SK-N-SH (cell line): ENCODE measurements around the gene RAPGEF4.

ENCODE experiments used
- CHD2 ChIP-seq: fragments of 150-350 bp; IDR thresholded peaks from 2 replicates; pipeline ENCODE4 v1.6.1; 2018; ENCODE audit warnings: low read length; ENCODE audit not compliant: partially characterized antibody
- EP300 ChIP-seq, 2 experiments: IDR thresholded peaks; 2 replicates each; pipeline versions ENCODE4 v1.4.0 to v1.6.1; 2012; ENCODE audit warnings: borderline replicate concordance in 1 of 2, low read depth in 1 of 2, low read length in 1 of 2
- EZH2phosphoT487 ChIP-seq: fragments of 200-600 bp; sonication (generic); IDR thresholded peaks from 2 replicates; pipeline ENCODE4 v1.6.1; 2017; ENCODE audit warnings: low read depth, mixed run types, mild to moderate bottlenecking, antibody characterized with exemption, moderate library complexity, borderline replicate concordance
- GABPA ChIP-seq: IDR thresholded peaks from 2 replicates; pipeline ENCODE4 v1.4.0; 2012; ENCODE audit warnings: low read depth, mild to moderate bottlenecking
- JUND ChIP-seq: IDR thresholded peaks from 2 replicates; pipeline ENCODE4 v1.4.0; 2012
- MXI1 ChIP-seq: IDR thresholded peaks from 2 replicates; pipeline ENCODE4 v1.6.1; 2012; ENCODE audit warnings: mild to moderate bottlenecking, low read depth, low read length, improper control_type of control experiment
- NFIC ChIP-seq: IDR thresholded peaks from 2 replicates; pipeline ENCODE4 v1.4.0; 2012; ENCODE audit warnings: borderline replicate concordance
- POLR2AphosphoS5 ChIP-seq: IDR thresholded peaks from 2 replicates; pipeline ENCODE4 v1.6.1; 2012; ENCODE audit warnings: low read depth, low read length
- RAD21 ChIP-seq: IDR thresholded peaks from 2 replicates; pipeline ENCODE4 v1.6.1; 2012; ENCODE audit warnings: mild to moderate bottlenecking, low read length
- RFX5 ChIP-seq: IDR thresholded peaks from 2 replicates; pipeline ENCODE4 v1.6.1; 2012; ENCODE audit warnings: mild to moderate bottlenecking, improper control_type of control experiment, low read length
- TAF1 ChIP-seq: IDR thresholded peaks from 2 replicates; pipeline ENCODE4 v1.6.1; 2012; ENCODE audit warnings: low read depth, mild to moderate bottlenecking, low read length, moderate library complexity, borderline replicate concordance
- TF ChIP-seq, protein P1 (sequence below): fragments of 200-600 bp; sonication (generic); IDR thresholded peaks from 2 replicates; pipeline ENCODE4 v1.6.1; 2017; ENCODE audit warnings: antibody characterized with exemption, mild to moderate bottlenecking, moderate library complexity
- TF ChIP-seq, protein P2 (sequence below): IDR thresholded peaks from 2 replicates; pipeline ENCODE4 v1.6.1; 2012; ENCODE audit warnings: mild to moderate bottlenecking, low read depth, low read length, moderate library complexity
- TF ChIP-seq, protein P3 (sequence below): IDR thresholded peaks from 2 replicates; pipeline ENCODE4 v1.4.0; 2012; ENCODE audit warnings: low read depth

DNA sequence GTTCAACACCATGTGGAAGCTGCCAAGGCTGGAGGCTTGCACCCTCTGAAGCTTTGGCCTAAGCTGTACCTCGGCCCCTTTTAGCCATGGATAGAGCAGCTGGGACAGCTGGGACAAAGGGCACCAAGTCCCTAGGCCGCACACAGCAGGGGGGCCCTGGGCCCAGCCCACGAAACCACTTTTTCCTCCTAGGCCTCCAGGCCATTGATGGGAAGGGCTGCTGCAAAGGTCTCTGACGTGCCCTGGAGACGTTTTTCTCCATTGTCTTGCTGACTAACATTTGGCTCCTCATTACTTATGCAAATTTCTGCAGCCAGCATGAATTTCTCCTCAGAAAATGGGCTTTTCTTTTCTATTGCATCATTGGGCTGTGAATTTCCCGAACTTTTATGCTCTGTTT is 13.7 kb downstream of the RAPGEF4 start:
- TF ChIP-seq POLR2AphosphoS5: no peak
- TF ChIP-seq, protein P1, sequence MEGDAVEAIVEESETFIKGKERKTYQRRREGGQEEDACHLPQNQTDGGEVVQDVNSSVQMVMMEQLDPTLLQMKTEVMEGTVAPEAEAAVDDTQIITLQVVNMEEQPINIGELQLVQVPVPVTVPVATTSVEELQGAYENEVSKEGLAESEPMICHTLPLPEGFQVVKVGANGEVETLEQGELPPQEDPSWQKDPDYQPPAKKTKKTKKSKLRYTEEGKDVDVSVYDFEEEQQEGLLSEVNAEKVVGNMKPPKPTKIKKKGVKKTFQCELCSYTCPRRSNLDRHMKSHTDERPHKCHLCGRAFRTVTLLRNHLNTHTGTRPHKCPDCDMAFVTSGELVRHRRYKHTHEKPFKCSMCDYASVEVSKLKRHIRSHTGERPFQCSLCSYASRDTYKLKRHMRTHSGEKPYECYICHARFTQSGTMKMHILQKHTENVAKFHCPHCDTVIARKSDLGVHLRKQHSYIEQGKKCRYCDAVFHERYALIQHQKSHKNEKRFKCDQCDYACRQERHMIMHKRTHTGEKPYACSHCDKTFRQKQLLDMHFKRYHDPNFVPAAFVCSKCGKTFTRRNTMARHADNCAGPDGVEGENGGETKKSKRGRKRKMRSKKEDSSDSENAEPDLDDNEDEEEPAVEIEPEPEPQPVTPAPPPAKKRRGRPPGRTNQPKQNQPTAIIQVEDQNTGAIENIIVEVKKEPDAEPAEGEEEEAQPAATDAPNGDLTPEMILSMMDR: no peak
- TF ChIP-seq GABPA: no peak
- no peak for TF ChIP-seq MXI1
- TF ChIP-seq NFIC: no peak
- TF ChIP-seq EZH2phosphoT487: no peak
- no peak for TF ChIP-seq JUND
- no peak for TF ChIP-seq CHD2
- TF ChIP-seq, protein P2, sequence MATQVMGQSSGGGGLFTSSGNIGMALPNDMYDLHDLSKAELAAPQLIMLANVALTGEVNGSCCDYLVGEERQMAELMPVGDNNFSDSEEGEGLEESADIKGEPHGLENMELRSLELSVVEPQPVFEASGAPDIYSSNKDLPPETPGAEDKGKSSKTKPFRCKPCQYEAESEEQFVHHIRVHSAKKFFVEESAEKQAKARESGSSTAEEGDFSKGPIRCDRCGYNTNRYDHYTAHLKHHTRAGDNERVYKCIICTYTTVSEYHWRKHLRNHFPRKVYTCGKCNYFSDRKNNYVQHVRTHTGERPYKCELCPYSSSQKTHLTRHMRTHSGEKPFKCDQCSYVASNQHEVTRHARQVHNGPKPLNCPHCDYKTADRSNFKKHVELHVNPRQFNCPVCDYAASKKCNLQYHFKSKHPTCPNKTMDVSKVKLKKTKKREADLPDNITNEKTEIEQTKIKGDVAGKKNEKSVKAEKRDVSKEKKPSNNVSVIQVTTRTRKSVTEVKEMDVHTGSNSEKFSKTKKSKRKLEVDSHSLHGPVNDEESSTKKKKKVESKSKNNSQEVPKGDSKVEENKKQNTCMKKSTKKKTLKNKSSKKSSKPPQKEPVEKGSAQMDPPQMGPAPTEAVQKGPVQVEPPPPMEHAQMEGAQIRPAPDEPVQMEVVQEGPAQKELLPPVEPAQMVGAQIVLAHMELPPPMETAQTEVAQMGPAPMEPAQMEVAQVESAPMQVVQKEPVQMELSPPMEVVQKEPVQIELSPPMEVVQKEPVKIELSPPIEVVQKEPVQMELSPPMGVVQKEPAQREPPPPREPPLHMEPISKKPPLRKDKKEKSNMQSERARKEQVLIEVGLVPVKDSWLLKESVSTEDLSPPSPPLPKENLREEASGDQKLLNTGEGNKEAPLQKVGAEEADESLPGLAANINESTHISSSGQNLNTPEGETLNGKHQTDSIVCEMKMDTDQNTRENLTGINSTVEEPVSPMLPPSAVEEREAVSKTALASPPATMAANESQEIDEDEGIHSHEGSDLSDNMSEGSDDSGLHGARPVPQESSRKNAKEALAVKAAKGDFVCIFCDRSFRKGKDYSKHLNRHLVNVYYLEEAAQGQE: no peak
- no peak for TF ChIP-seq RAD21
- no peak for TF ChIP-seq RFX5
- TF ChIP-seq, protein P3, sequence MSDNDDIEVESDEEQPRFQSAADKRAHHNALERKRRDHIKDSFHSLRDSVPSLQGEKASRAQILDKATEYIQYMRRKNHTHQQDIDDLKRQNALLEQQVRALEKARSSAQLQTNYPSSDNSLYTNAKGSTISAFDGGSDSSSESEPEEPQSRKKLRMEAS: no peak
- no peak for TF ChIP-seq EP300 (IDR thresholded peaks at IDR 0.05; ENCODE audit: borderline replicate concordance in 1 of 2, low read depth in 1 of 2, low read length in 1 of 2)
- TF ChIP-seq TAF1: no peak
